Stimulated activated CD8-positive, alpha-beta memory T cell treated with anti-CD3 and anti-CD28 coated beads, Interleukin-15, amount 100 ng/mL, for 48 hours (primary cell): ENCODE data around the gene TSPAN11.
"Not testable (repeated sequence)": the region's sequence is repeated elsewhere in the genome, so short reads cannot be mapped to it uniquely, and the experiment has no call there.

Experiments used
- DNase-seq, 2 donors: peaks; one replicate each; pipeline ENCODE4 v3.0.0-alpha.2; 2020; ENCODE audit warnings: low read depth in 2 of 2

TSPAN11 gene

GRCh38 chr12:31019561-31019960, 93.0 kb downstream of the TSPAN11 start:
- no peak for DNase-seq

- DNase-seq: no peak
These were observed 93.4 kb downstream of the TSPAN11 start for GRCh38 chr12:31019976-31020375.

- DNase-seq: no peak
These were observed 94.0 kb downstream of the TSPAN11 start for GRCh38 chr12:31020385-31021166.

- DNase-seq: no peak
These were observed 94.6 kb downstream of the TSPAN11 start for GRCh38 chr12:31021181-31021580.

GRCh38 chr12:31021809-31022494, 95.4 kb downstream of the TSPAN11 start:
- no peak for DNase-seq

- DNase-seq: no peak
These were observed 96.8 kb downstream of the TSPAN11 start for GRCh38 chr12:31023271-31023724.

GRCh38 chr12:31026202-31026601, 99.7 kb downstream of the TSPAN11 start:
- no peak for DNase-seq

- not testable (repeated sequence) for DNase-seq
These were observed 100.5 kb downstream of the TSPAN11 start for GRCh38 chr12:31027006-31027405.

- no peak for DNase-seq
These were observed 102.9 kb downstream of the TSPAN11 start for GRCh38 chr12:31029468-31029867.

GRCh38 chr12:31029916-31030562, 103.5 kb downstream of the TSPAN11 start:
- DNase-seq: no peak

GRCh38 chr12:31031951-31032335, 105.4 kb downstream of the TSPAN11 start:
- DNase-seq: no peak

- no peak for DNase-seq
These were observed 106.6 kb downstream of the TSPAN11 start for GRCh38 chr12:31033146-31033545.

GRCh38 chr12:31033681-31034080, 107.1 kb downstream of the TSPAN11 start:
- DNase-seq: no peak

- no peak for DNase-seq
These were observed 107.8 kb downstream of the TSPAN11 start for GRCh38 chr12:31034372-31034771.

GRCh38 chr12:31035226-31035625, 108.7 kb downstream of the TSPAN11 start:
- no peak for DNase-seq

GRCh38 chr12:31035967-31036665, 109.6 kb downstream of the TSPAN11 start:
- no peak for DNase-seq

GRCh38 chr12:31037028-31037427, 110.5 kb downstream of the TSPAN11 start:
- DNase-seq: no peak

GRCh38 chr12:31037931-31038330, 111.4 kb downstream of the TSPAN11 start:
- no peak for DNase-seq

- DNase-seq: no peak
These were observed 114.6 kb downstream of the TSPAN11 start for GRCh38 chr12:31041033-31041564.
